Neural cell (in vitro differentiated cells): Measurements from ENCODE around the gene PLEKHD1. TPM values are rescaled to one million over a fixed set of nuclear protein-coding genes. Genes with fewer than 3 reads are reported as not detected.
A peak's percentile ranks its signal among the peaks of the same experiment; 100 is the strongest.

Source experiments
- H2AFZ ChIP-seq: fragments of 200-600, 300-800 bp; sonication (generic), shearing (Covaris generic); 2 replicates; pipeline ENCODE4 v1.6.0; 2014; ENCODE audit warnings: low read depth, mild to moderate bottlenecking, antibody characterized with exemption, low read length, moderate library complexity
- H3F3A ChIP-seq: fragments of 200-600 bp; shearing (Covaris generic); 2 replicates; pipeline ENCODE4 v1.6.1; 2016; ENCODE audit warnings: mild to moderate bottlenecking, moderate library complexity, mixed read lengths, antibody characterized with exemption, low read length; ENCODE audit not compliant: insufficient read depth, poor library complexity, severe bottlenecking
- H3K27ac ChIP-seq: fragments of 200-600, 300-800 bp; sonication (generic), shearing (Covaris generic); 2 replicates; pipeline ENCODE4 v1.5.1; 2014; ENCODE audit warnings: mild to moderate bottlenecking, low read length, moderate library complexity
- H3K27me3 ChIP-seq: fragments of 300-800, 200-600 bp; sonication (generic), shearing (Covaris generic); 2 replicates; pipeline ENCODE4 v1.6.0; 2014; ENCODE audit warnings: mild to moderate bottlenecking, low read depth, low read length, moderate library complexity; ENCODE audit not compliant: insufficient read depth
- H3K36me3 ChIP-seq: fragments of 300-800, 200-600 bp; sonication (generic), shearing (Covaris generic); 2 replicates; pipeline ENCODE4 v1.5.1; 2014; ENCODE audit warnings: mild to moderate bottlenecking, antibody characterized with exemption, low read length, moderate library complexity; ENCODE audit not compliant: insufficient read depth
- H3K4me2 ChIP-seq: fragments of 300-800, 200-600 bp; sonication (generic), shearing (Covaris generic); 2 replicates; pipeline ENCODE4 v1.6.0; 2014; ENCODE audit warnings: mild to moderate bottlenecking, low read length
- H3K4me3 ChIP-seq: fragments of 300-800, 200-600 bp; sonication (generic), shearing (Covaris generic); 2 replicates; pipeline ENCODE4 v1.5.1; 2014; ENCODE audit warnings: mild to moderate bottlenecking, low read length, moderate library complexity
- H3K79me2 ChIP-seq: fragments of 200-600 bp; shearing (Covaris generic); replicated peaks from 2 replicates; pipeline ENCODE4 v1.6.0; 2014; ENCODE audit warnings: mild to moderate bottlenecking, low read length, moderate library complexity; ENCODE audit not compliant: insufficient read depth
- H3K9ac ChIP-seq: fragments of 300-800, 200-600 bp; sonication (generic), shearing (Covaris generic); 2 replicates; pipeline ENCODE4 v1.6.1; 2016; ENCODE audit warnings: mild to moderate bottlenecking, low read length, mixed read lengths
- H3K9me2 ChIP-seq: fragments of 200-600 bp; shearing (Covaris generic); 2 replicates; pipeline ENCODE4 v1.6.1; 2016; ENCODE audit warnings: mild to moderate bottlenecking, low read length, mixed read lengths; ENCODE audit not compliant: insufficient read depth
- H3K9me3 ChIP-seq: fragments of 200-600, 300-800 bp; sonication (generic), shearing (Covaris generic); 2 replicates; pipeline ENCODE4 v1.6.1; 2016; ENCODE audit warnings: mild to moderate bottlenecking, mixed run types, low read length, moderate library complexity, mixed read lengths
- H4K20me1 ChIP-seq: fragments of 200-600 bp; shearing (Covaris generic); 2 replicates; pipeline ENCODE4 v1.6.1; 2016; ENCODE audit warnings: mild to moderate bottlenecking, mixed run types; ENCODE audit not compliant: insufficient read depth
- CTCF ChIP-seq: fragments of 450-650 bp; IDR thresholded peaks from 2 replicates; pipeline ENCODE4 v1.5.1; 2014; ENCODE audit warnings: antibody characterized with exemption, mild to moderate bottlenecking, moderate library complexity; ENCODE audit not compliant: poor library complexity, severe bottlenecking
- EP300 ChIP-seq: fragments of 450-650 bp; conservative IDR thresholded peaks from 2 replicates; pipeline ENCODE4 v1.6.1; 2014; ENCODE audit warnings: antibody characterized with exemption, mild to moderate bottlenecking, moderate library complexity; ENCODE audit not compliant: poor library complexity, severe bottlenecking
- EZH2 ChIP-seq: fragments of 200-600, 300-800 bp; shearing (Covaris generic), sonication (generic); IDR thresholded peaks from 2 replicates; pipeline ENCODE4 v1.6.1; 2014; ENCODE audit warnings: antibody characterized with exemption, low read length, borderline replicate concordance, mild to moderate bottlenecking; ENCODE audit not compliant: insufficient read depth, poor library complexity, severe bottlenecking
- MXI1 ChIP-seq: fragments of 450-650 bp; conservative IDR thresholded peaks from 2 replicates; pipeline ENCODE4 v1.6.1; 2014; ENCODE audit warnings: antibody characterized with exemption, mild to moderate bottlenecking; ENCODE audit not compliant: poor library complexity, severe bottlenecking
- POLR2AphosphoS5 ChIP-seq: IDR thresholded peaks from 2 replicates; pipeline ENCODE4 v1.6.1; 2012
- REST ChIP-seq: IDR thresholded peaks from 2 replicates; pipeline ENCODE4 v1.6.1; 2012; ENCODE audit warnings: borderline replicate concordance
- SMC3 ChIP-seq: fragments of 450-650 bp; conservative IDR thresholded peaks from 2 replicates; pipeline ENCODE4 v1.6.1; 2014; ENCODE audit warnings: antibody characterized with exemption, mild to moderate bottlenecking, moderate library complexity; ENCODE audit not compliant: poor library complexity
- TAF1 ChIP-seq: IDR thresholded peaks from 2 replicates; pipeline ENCODE4 v1.6.1; 2012; ENCODE audit warnings: low read depth
- polyA plus RNA-seq: library from polyadenylated mRNA; depleted of rRNA; stranded (reverse); fragments of >200 nt; gene quantifications from 2 replicates; pipeline ENCODE4 v1.2.3, GENCODE V29; 2014

PLEKHD1 gene
- polyA plus RNA-seq, 1 donor from 2014 or later: 0.52 TPM

- H3K9me3 ChIP-seq: peaks cover 7% of the 10 kb centered on the region
- no peak overlapping the region for H3K4me2 ChIP-seq
- TF ChIP-seq POLR2AphosphoS5 (no peak), EP300 (no peak), CTCF (peak; percentile 41), EZH2 (no peak)
- peak overlapping the region; percentile 91 for H3K9ac ChIP-seq
- no peaks in the 10 kb centered on the region for H3K36me3 ChIP-seq
- H3K27ac ChIP-seq: peak overlapping the region; percentile 89
- no peaks in the 10 kb centered on the region for H3F3A ChIP-seq
- no peaks in the 10 kb centered on the region for H3K9me2 ChIP-seq
- peak overlapping the region; percentile 84 for H3K4me3 ChIP-seq
- no peak overlapping the region for H2AFZ ChIP-seq
- H4K20me1 ChIP-seq: no peaks in the 10 kb centered on the region
- no peaks in the 10 kb centered on the region for H3K79me2 ChIP-seq
- H3K27me3 ChIP-seq: no peaks in the 10 kb centered on the region
These were observed 90.4 kb downstream of the PLEKHD1 start for GRCh38 chr14:69574954-69575295.

- H3K27me3 ChIP-seq: no peaks in the 10 kb centered on the region
- TF ChIP-seq POLR2AphosphoS5 (no peak), TAF1 (no peak), CTCF (no peak), MXI1 (no peak)
- H4K20me1 ChIP-seq: no peaks in the 10 kb centered on the region
These were observed 94.9 kb downstream of the PLEKHD1 start for GRCh38 chr14:69579476-69579875.

GRCh38 chr14:69580009-69580577 is 95.6 kb downstream of the PLEKHD1 start:
- H3K4me3 ChIP-seq: no peak overlapping the region
- no peak overlapping the region for H3K27ac ChIP-seq
- no peak overlapping the region for H3K4me2 ChIP-seq
- no peaks in the 10 kb centered on the region for H3F3A ChIP-seq
- no peaks in the 10 kb centered on the region for H3K9me3 ChIP-seq
- H2AFZ ChIP-seq: no peak overlapping the region
- no peaks in the 10 kb centered on the region for H3K36me3 ChIP-seq
- no peaks in the 10 kb centered on the region for H4K20me1 ChIP-seq
- TF ChIP-seq REST: no peak
- peak; percentile 48 for TF ChIP-seq CTCF
- TF ChIP-seq TAF1: no peak
- TF ChIP-seq SMC3: peak; percentile 20
- TF ChIP-seq POLR2AphosphoS5: no peak
- TF ChIP-seq EZH2: no peak
- no peaks in the 10 kb centered on the region for H3K79me2 ChIP-seq
- H3K27me3 ChIP-seq: no peaks in the 10 kb centered on the region
- H3K9ac ChIP-seq: no peak overlapping the region
- no peaks in the 10 kb centered on the region for H3K9me2 ChIP-seq

More at GRCh38 chr14:69579476-69579875, 94.9 kb downstream of the PLEKHD1 start:
- Histone ChIP-seq H3K4me3 (no peak overlapping the region), H3K4me2 (no peak overlapping the region), H3K9ac (no peak overlapping the region), H3K9me2 (no peaks in the 10 kb centered on the region), H3F3A (no peaks in the 10 kb centered on the region), H3K9me3 (no peaks in the 10 kb centered on the region), H2AFZ (no peak overlapping the region), H3K36me3 (no peaks in the 10 kb centered on the region), H3K27ac (no peak overlapping the region), H3K79me2 (no peaks in the 10 kb centered on the region)
